Spleen (tissue), 7 donors: Measurements from ENCODE around the gene ARTN.

ENCODE experiments used
- CTCF ChIP-seq, 11 experiments: fragments of 200-600 bp in 7 of 11; fragments of 450-650 bp in 4 of 11; sonication (generic) in 4 of 11; IDR thresholded peaks in 8 of 11; conservative IDR thresholded peaks in 3 of 11; 1 replicate in 7 of 11; 2 replicates in 4 of 11; pipeline versions ENCODE4 v1.4.0 to v1.8.0; 2016 to 2021; ENCODE audit warnings: antibody characterized with exemption in 11 of 11, inconsistent platforms in 4 of 11, mild to moderate bottlenecking in 1 of 11
- POLR2A ChIP-seq, 3 donors: fragments of 450-650 bp; IDR thresholded peaks; one replicate each; pipeline ENCODE4 v1.5.1; 2017; ENCODE audit warnings: antibody characterized with exemption in 3 of 3, mild to moderate bottlenecking in 1 of 3
- donor health status: DM: no; HTN: no; CAD: no; lungs with moderate emphysema.
- donor health status: DM: no; HTN: no; CAD: no.
- donor health status: DM: no; HTN: no; CAD: no.

DNA sequence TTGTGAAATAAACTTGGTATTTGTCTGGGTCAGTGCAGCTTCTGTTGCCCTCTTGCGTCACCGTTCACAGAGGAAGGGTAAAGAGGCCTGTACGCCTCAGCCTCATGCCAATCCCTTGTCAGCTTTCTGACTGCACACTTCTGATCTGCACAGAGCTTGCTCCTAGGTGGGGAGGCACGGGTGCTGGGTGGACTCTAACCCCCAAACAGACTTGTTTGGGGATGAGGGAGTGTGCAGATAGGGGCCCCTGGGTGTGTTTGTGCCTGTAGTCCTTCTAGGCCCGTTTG lies 44.6 kb downstream of the ARTN start:
- TF ChIP-seq POLR2A (IDR thresholded peaks at IDR 0.05) (no peak), CTCF (IDR thresholded peaks at IDR 0.05 in 8 of 11, conservative IDR thresholded peaks at IDR 0.05 in 3 of 11) (no peak)
